Epidermal melanocyte (primary cell): Measurements from ENCODE around the gene INTS4.
"Not testable (repeated sequence)": the region's sequence is repeated elsewhere in the genome, so short reads cannot be mapped to it uniquely, and the experiment has no call there.

Experiments
- DNase-seq: peaks from one replicate; pipeline ENCODE4 v3.0.0; 2011; ENCODE audit warnings: low spot score; ENCODE audit not compliant: insufficient read length

The INTS4 gene

DNA sequence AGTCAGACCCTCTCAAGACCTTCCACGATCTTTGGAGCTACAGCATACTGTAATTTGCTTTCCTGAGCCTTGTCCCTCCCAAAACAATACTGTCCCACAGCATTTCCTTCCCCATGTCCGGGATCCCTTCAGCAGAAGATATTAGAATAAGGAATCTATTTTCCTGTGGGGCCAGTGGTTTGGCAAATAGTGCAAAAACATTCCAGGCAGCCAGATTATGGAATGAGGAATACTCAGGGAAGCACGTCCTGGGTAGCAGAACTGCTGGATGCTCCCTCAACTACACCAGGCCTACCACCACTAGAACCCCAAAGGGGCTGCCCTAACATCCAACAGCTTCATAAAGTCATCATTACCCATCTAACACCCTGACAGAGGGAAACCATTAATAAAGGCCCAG, 112.1 kb downstream of the INTS4 start:
- DNase-seq, result no peak

DNA sequence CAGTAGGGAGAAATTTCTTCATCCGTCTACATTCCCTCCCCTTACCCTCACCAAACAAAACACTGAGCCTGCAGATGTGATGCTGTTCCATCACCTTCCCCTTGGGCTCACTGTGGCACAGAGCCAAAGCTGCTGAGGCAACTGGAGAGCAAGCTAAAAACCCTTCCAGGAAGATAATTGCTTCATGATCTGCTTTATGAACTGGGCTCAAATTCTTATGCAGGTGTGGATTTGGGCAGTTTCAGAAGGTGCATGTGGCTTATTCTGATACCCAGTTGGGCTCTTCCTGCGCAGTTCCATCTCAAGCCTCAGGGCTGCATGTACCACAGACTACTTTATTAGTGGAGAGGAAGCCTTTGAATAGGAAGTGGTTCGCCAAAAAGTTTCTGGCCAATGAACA, 115.2 kb downstream of the INTS4 start:
- no peak for DNase-seq

DNA sequence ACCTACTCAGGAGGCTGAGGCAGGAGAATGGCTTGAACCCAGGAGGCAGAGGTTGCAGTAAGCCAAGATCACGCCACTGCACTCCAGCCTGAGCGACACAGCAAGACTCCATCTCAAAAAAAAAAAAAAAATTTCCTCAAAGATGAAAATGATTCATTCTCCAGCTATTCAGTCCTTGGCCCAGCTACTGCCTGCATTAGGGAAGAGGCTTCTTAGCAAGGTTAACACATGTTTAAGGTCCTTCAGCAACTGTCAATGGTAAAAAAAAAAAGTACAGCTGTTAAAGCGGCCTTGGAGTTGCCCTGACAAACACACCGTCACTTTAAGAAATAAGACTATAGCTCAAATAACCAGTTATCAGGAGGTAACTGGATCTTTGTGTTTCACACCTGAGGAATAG, 116.2 kb downstream of the INTS4 start:
- not testable (repeated sequence) for DNase-seq

DNA sequence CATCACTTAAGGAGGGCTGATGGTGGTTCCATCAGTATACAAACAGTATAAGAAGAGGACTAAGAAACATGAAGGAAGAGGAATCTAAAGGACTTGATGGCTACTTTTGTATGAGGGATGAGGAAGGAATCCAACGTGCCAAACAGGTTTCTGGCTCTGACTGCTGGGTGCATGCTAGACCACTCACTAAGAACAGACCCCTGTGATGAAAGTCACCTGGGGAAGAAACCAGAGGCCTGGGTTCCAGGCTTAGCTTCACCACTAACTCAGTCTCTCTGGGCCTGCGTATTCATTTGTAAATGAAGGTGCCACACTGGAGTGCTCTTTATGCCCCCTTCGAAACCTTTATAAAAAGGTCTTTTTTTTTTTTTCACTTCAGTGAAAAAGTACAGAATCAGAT, 118.4 kb downstream of the INTS4 start:
- DNase-seq, result no peak

DNA sequence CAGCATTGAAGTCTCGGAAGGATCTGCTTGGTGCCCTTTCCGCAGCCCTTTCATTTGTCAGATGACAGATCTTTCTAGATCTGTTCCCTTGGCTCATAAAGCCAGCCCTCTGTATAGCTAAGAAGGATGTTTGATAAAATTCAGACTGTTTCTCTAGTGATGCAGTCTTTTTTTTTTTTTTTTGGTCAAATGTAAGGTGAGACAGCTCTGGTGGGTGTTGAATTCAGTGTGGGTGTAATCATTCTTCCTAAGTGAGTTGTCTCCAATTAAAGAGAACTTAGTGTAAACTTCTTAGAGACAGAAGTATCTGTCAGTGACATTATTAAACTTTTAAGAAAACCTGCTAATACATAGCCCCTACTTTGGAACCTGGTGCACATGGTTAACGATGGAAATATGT, 120.3 kb downstream of the INTS4 start:
- no peak for DNase-seq

DNA sequence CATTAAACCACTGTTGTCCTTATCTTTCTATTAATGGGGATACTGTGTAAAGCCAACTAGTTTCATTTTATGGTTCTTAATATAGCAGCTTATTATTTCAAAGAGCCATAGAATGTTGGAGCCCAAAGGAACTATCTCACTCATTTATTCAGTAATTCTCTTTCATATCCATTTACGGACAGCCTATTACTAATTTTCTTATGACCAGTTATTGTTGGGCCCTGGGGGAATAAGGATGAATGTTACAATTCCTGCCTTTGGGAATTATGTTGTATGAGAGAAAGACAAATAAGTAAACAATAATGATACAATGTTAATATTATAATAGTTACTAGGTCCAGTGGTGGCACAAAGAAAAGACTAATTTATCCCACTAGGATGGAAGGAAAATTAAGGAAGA, 121.1 kb downstream of the INTS4 start:
- no peak for DNase-seq

DNA sequence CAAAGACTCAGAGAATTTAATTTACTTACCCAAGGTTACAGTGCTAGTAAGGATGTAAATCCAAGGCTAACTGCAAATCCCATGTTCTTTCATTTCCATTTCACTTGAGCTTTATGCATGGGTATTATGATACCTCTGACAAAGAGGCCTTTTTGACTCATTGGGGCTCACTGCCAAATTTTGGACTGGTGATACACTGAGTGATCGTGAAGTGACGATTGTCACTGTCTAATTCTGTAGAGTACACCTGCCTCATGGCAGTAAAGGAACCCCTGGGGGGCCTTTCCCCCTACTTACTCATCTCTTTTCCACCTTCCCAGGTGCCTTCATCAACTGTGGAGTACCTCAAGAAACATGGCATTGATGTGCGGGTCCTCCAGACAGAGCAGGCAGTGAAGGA, 122.6 kb downstream of the INTS4 start:
- no peak for DNase-seq

DNA sequence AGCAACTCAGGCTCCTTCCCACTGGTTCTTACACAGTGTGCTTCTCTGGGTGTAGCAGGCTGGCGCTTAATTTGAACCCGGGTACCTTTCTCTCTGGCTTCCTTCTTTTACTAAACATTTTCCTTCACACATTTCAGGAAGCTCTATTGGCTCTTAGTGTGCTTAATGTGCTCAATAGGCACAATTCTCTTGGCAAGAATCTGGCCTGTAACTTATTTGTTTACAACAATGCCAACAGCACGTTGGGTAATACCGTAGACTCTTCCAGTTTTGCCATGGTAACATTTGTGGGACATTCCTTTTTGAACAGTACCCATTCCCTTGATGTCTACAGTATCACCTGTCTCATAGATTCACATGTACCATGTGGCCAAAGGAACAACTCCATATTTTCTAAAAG, 125.7 kb downstream of the INTS4 start:
- no peak for DNase-seq

DNA sequence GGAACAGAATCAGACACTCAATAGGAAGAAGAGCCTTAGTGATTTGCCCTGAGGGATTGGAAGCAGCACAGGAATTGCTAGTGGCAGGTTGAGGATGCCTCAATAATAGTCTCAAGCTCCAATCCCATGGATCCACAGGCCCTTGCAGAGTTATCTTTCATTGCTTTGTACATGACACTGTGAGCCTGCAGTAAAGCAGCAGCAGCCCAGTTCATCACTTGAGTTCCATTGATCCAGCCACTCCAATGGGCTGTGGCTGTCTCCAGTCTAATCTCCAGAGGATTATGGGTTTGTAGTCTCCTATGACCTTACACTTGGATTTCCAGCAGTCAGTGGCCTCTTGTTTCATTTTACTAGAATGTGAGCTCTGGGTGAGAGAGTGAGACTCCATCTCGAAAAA, 128.1 kb downstream of the INTS4 start:
- no peak for DNase-seq

DNA sequence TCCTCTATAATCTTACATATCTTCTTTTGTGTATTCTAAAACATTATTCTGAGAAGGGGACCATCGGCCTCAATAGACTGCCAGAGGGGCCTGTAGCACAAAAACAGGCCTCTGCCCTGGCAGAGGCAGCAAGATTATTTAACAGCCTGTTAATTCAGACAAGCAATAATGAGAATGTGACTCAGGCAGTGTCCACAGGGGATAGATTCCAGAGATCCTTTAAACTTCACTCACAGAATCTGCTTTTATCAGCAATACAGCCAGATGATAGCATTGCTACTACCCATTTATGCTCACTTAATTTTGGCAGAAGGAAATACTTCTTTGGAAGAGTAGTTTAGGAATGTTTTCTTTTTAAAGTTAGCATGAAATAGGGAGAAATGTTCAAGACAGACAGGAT, 128.7 kb downstream of the INTS4 start:
- no peak for DNase-seq

DNA sequence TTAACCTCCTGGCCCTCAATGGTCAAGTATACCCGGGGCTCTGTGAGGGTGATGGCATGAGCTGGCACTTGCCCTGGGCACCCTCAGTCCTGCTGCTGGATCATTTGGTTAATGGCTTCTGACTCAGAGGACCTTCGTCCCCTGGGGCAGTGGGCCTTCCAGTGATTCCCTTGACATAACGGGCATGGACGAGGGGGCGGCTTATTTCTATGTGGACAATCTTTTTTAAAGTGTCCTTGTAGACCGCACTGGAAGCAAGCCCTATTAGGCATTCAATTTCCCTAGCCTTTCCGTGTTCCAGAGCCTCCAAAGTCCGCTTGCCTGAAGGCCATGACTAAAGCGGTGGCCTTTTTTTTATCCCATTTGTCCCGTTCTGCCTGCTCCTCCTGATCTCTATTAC, 133.0 kb downstream of the INTS4 start:
- DNase-seq, result not testable (repeated sequence)

DNA sequence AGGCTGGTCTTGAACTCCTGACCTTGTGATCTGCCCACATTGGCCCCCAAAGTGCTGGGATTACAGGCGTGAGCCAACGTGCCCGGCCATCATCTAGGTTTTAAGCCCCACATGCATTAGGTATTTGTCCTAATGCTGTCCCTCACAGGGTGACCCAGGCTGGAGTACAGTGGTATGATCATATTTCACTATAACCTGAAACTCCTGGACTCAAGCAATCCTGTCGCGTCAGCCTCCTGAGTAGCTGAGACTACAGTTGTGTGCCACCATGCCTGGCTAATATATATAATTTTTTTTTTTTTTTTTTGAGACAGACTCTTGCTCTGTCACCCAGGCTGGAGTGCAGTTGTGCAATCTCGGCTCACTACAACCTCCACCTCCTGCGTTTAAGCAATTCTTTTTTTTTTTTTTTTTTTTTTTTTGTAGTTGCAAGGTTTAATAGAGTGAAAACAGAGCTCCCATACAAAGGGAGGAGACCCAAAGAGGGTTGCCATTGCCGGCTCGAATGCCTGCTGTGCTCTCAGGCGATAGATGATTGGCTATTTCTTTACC, 136.5 kb downstream of the INTS4 start:
- DNase-seq, result not testable (repeated sequence)

DNA sequence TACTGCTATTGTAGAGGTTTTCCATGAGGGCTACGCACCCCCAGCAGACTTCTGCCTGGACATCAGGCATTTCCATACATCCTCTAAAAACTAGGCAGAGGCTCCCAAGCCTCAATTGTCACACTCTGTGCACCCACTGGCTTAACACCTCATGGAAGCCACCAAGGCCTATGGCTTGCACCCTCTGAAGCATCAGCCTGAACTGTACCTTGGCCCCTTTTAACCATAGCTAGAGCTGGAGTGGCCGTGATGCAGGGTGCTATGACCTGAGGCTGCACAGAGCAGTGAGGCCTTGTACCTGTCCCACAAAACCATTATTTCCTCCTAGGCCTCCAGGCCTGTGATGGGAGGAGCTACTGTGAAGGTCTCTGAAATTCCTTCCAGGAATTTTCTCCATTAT, 139.6 kb downstream of the INTS4 start:
- no peak for DNase-seq

DNA sequence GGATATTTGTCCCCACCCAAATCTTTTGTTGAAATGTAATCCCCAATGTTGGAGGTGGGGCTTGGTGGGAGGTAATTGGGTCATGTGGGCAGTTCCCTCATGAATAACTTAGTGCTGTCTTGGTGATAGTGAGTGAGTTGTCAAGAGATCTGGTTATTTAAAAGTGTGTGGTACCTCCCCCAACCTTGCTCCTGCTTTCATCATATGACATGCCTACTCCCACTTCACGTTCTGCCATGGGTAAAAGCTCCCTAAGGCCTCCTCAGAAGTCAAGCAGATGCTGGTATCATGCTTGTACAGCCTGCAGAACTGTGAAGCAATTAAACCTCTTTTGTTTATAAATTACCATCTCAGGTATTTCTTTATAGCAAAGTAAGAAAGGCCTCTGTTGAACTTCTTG, 143.0 kb downstream of the INTS4 start:
- no peak for DNase-seq

DNA sequence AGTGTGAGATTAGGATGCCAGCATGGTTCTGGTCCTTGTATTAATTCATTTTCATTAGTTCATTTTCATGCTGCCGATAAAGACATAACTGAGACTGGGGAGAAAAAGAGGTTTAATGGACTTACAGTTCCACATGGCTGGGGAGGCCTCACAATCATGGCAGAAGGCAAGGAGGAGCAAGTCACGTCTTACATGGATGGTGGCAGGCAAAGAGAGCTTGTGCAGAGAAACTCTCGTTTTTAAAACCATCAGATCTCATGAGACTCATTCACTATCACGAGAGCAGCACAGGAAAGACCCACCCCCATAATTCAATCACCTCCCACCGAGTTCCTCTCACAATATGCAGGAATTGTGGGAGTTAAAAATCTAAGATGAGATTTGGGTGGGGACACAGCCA, 150.8 kb downstream of the INTS4 start:
- DNase-seq, result not testable (repeated sequence)

DNA sequence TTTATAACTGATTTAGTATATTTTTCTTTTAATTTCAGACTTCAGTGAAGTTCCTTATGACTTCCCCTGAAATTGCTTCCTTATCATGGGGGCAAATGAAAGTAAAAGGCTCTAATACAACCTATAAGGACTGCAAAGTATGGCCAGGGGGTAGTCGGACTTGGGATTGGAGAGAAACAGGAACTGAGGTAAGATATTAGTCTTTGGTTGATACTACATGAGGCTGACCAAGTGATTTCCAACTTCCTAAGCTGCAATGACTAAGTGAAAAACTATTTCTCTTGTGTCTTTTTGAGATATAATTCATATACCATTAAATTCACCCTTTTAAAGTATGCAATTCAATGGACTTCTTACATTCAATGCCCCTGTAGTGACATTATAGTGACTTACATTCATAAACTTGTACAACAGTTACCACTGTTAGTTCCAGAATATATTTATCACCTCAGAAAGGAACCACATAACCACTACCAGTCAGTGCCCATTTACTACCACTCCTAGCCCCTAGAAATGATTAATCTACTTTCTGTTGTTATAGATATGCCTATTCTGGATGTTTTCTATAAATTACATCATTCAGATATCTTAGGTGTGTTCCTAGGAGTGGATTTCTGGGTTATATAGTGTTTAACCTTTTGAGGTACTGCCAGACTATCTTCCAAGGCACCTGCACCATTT, 151.9 kb downstream of the INTS4 start:
- no peak for DNase-seq

DNA sequence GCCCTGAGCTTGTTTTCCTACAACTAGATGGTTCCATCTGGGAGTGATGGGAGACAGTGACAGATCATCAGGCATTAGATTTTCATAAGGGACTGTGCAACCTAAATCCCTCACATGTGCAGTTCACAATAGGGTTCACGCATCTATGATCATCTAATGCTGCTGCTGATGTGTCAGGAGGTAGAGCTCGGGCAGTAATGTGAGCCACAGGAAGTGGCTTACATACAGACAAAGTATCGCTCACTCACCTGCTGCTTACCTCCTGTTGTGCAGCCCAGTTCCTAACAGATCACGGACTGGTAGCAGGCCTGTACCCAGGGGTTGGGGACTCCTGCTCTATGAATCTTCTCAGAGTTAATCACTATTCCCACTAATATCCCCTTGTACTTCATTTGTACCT, 161.2 kb downstream of the INTS4 start:
- DNase-seq, result no peak

DNA sequence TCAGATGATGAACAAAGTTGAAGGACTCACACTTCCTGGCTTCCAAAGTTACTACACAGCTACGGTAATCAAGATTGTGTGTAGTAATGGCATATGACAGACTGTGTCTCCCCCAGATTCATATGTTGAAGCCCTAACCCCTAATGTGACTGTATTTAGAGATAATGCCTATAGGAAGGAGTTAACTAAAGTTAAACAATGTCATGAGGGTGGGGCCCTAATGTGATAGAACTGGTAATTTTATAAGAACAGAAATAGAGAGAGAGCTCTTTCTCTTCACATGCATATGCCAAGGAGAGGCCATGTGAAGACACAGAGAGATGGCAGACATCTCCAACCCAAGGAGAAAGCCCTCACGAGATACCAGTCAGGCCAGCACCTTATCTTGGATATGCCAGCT, 165.5 kb downstream of the INTS4 start:
- no peak for DNase-seq
